ENCODE measurements around the gene COL4A2. TPM values are rescaled to one million over a fixed set of nuclear protein-coding genes. Genes with fewer than 3 reads are reported as not detected.

Gene COL4A2
- polyA plus RNA-seq, 2 of the 4 experiments (the other 2 are of a cell fraction): 46.9 to 119 TPM

GRCh38 chr13:110521296-110521680, 214.2 kb downstream of the COL4A2 start:
- WGBS (ENCODE audit: missing lambda C conversion rate): 86% methylated on average over 9 of the region's 10 CpGs
- CTCF ChIA-PET: interaction anchor here (1.2 to 1.3 kb wide), 2 partner anchors 15 to 18 kb away, joined by 3 to 5 read pairs; no protein-coding TSS in a partner anchor
- DNase-seq (ENCODE audit: low read depth in 1 of 2, low spot score in 1 of 2) (no peak), ATAC-seq (no peak), FAIRE-seq (no peak)
- H3K27ac ChIP-seq: peak overlapping the region; percentile 9 to 24; a peak in 1 of 6 replicates
- POLR2A ChIA-PET: no interaction called here
- H3K4me2 ChIP-seq: no peak overlapping the region
- TF ChIP-seq ZFP36 (IDR thresholded peaks at IDR 0.05; ENCODE audit: borderline replicate concordance, partially characterized antibody) (no peak), CHD4 (IDR thresholded peaks at IDR 0.05; ENCODE audit: borderline replicate concordance) (no peak), FOSB (CRISPR knock-in tag; IDR thresholded peaks at IDR 0.05) (no peak)
- H3K4me3 ChIP-seq: no peak overlapping the region
- peaks cover 16% of the 10 kb centered on the region; the same call in 2 of the 3 replicates for H3K4me1 ChIP-seq
- no peaks in the 10 kb centered on the region for H3K9me3 ChIP-seq

- H3K27ac ChIP-seq: peak overlapping the region; percentile 24 to 50; a peak in 1 of 6 replicates
- H3K4me3 ChIP-seq: no peak overlapping the region
- H3K9me3 ChIP-seq: no peaks in the 10 kb centered on the region
- FAIRE-seq (no peak), ATAC-seq (no peak), DNase-seq (ENCODE audit: low read depth in 1 of 2, low spot score in 1 of 2) (no peak)
- WGBS (ENCODE audit: missing lambda C conversion rate): 71% methylated on average over 5 of the region's 7 CpGs
- H3K4me1 ChIP-seq: peaks cover 16% of the 10 kb centered on the region; the same call in 2 of the 3 replicates
- ChIA-PET CTCF (interaction anchor here (1.2 to 1.3 kb wide), 2 partner anchors 15 to 17 kb away, joined by 3 to 5 read pairs; no protein-coding TSS in a partner anchor), POLR2A (no interaction called here)
- no peak overlapping the region for H3K4me2 ChIP-seq
- TF ChIP-seq FOSB (CRISPR knock-in tag; IDR thresholded peaks at IDR 0.05) (no peak), EHF (CRISPR knock-in tag; IDR thresholded peaks at IDR 0.05) (no peak), ZFP36 (IDR thresholded peaks at IDR 0.05; ENCODE audit: borderline replicate concordance, partially characterized antibody) (no peak), FOSL2 (IDR thresholded peaks at IDR 0.05) (no peak), FOSL2 (CRISPR knock-in tag; IDR thresholded peaks at IDR 0.05) (no peak), CHD2 (IDR thresholded peaks at IDR 0.05; ENCODE audit: low read length, partially characterized antibody) (no peak), CEBPB (IDR thresholded peaks at IDR 0.05) (peak in 1 of 2 experiments; percentile 23; a peak in 1 of 4 replicates)
- TF ChIP-seq, protein P1, sequence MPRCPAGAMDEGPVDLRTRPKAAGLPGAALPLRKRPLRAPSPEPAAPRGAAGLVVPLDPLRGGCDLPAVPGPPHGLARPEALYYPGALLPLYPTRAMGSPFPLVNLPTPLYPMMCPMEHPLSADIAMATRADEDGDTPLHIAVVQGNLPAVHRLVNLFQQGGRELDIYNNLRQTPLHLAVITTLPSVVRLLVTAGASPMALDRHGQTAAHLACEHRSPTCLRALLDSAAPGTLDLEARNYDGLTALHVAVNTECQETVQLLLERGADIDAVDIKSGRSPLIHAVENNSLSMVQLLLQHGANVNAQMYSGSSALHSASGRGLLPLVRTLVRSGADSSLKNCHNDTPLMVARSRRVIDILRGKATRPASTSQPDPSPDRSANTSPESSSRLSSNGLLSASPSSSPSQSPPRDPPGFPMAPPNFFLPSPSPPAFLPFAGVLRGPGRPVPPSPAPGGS (IDR thresholded peaks at IDR 0.05): no peak
- TF ChIP-seq, protein P2, sequence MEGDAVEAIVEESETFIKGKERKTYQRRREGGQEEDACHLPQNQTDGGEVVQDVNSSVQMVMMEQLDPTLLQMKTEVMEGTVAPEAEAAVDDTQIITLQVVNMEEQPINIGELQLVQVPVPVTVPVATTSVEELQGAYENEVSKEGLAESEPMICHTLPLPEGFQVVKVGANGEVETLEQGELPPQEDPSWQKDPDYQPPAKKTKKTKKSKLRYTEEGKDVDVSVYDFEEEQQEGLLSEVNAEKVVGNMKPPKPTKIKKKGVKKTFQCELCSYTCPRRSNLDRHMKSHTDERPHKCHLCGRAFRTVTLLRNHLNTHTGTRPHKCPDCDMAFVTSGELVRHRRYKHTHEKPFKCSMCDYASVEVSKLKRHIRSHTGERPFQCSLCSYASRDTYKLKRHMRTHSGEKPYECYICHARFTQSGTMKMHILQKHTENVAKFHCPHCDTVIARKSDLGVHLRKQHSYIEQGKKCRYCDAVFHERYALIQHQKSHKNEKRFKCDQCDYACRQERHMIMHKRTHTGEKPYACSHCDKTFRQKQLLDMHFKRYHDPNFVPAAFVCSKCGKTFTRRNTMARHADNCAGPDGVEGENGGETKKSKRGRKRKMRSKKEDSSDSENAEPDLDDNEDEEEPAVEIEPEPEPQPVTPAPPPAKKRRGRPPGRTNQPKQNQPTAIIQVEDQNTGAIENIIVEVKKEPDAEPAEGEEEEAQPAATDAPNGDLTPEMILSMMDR (IDR thresholded peaks at IDR 0.05): no peak
These were observed 214.9 kb downstream of the COL4A2 start for GRCh38 chr13:110521946-110522345.

DNA sequence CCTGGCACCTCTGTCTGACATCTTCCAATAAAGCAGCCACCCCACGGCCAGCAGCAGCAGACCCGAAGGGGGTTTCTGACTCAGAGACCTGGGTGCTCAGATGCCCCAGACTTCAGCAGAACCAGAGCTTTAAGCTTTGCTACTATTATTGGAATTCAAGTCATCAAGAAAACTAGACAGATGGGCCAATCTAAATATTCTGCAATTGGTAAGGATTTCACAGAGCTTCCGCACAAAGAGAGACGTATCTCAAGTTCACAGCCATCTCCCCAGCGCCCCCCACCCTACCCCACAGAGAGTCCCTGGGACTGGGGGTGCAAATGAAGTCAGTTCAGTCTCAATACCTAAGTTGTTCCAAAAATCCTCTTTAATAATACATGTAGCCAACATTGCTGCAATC, 215.6 kb downstream of the COL4A2 start:
- H3K4me2 ChIP-seq: no peak overlapping the region
- H3K27ac ChIP-seq: no peak overlapping the region
- H3K9me3 ChIP-seq: no peaks in the 10 kb centered on the region
- FAIRE-seq (no peak), DNase-seq (ENCODE audit: low read depth in 1 of 2, low spot score in 1 of 2) (no peak), ATAC-seq (no peak)
- ChIA-PET POLR2A (no interaction called here), CTCF (interaction anchor here (1.2 kb wide), 1 partner anchor 14 kb away, joined by 3 read pairs; no protein-coding TSS in a partner anchor)
- peaks cover 14% of the 10 kb centered on the region; the same call in 2 of the 3 replicates for H3K4me1 ChIP-seq
- H3K4me3 ChIP-seq: no peak overlapping the region
- WGBS (ENCODE audit: missing lambda C conversion rate): 67% methylated on average over 4 of the region's 5 CpGs
- TF ChIP-seq, protein P1 (IDR thresholded peaks at IDR 0.05): no peak
- TF ChIP-seq JUNB (IDR thresholded peaks at IDR 0.05) (no peak), TP53 (CRISPR knock-in tag; IDR thresholded peaks at IDR 0.05) (no peak), SMC3 (IDR thresholded peaks at IDR 0.05) (no peak), EP300 (IDR thresholded peaks at IDR 0.05) (no peak), PHF8 (IDR thresholded peaks at IDR 0.05; ENCODE audit: borderline replicate concordance, low read depth) (no peak), RNF2 (IDR thresholded peaks at IDR 0.05; ENCODE audit: borderline replicate concordance, low read depth) (no peak), SREBF2 (IDR thresholded peaks at IDR 0.05) (no peak), CBX8 (IDR thresholded peaks at IDR 0.05) (no peak), MYC (IDR thresholded peaks at IDR 0.05; ENCODE audit: borderline replicate concordance, low read length) (no peak), NR3C1 (IDR thresholded peaks at IDR 0.05) (no peak), HOXA7 (CRISPR knock-in tag; IDR thresholded peaks at IDR 0.05) (no peak), CBX2 (IDR thresholded peaks at IDR 0.05; ENCODE audit: borderline replicate concordance, low read depth) (no peak), ZSCAN20 (CRISPR knock-in tag; IDR thresholded peaks at IDR 0.05) (no peak)
- TF ChIP-seq, protein P3, sequence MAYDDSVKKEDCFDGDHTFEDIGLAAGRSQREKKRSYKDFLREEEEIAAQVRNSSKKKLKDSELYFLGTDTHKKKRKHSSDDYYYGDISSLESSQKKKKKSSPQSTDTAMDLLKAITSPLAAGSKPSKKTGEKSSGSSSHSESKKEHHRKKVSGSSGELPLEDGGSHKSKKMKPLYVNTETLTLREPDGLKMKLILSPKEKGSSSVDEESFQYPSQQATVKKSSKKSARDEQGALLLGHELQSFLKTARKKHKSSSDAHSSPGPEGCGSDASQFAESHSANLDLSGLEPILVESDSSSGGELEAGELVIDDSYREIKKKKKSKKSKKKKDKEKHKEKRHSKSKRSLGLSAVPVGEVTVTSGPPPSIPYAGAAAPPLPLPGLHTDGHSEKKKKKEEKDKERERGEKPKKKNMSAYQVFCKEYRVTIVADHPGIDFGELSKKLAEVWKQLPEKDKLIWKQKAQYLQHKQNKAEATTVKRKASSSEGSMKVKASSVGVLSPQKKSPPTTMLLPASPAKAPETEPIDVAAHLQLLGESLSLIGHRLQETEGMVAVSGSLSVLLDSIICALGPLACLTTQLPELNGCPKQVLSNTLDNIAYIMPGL (CRISPR knock-in tag; IDR thresholded peaks at IDR 0.05; ENCODE audit: borderline replicate concordance): no peak
- TF ChIP-seq, protein P4, sequence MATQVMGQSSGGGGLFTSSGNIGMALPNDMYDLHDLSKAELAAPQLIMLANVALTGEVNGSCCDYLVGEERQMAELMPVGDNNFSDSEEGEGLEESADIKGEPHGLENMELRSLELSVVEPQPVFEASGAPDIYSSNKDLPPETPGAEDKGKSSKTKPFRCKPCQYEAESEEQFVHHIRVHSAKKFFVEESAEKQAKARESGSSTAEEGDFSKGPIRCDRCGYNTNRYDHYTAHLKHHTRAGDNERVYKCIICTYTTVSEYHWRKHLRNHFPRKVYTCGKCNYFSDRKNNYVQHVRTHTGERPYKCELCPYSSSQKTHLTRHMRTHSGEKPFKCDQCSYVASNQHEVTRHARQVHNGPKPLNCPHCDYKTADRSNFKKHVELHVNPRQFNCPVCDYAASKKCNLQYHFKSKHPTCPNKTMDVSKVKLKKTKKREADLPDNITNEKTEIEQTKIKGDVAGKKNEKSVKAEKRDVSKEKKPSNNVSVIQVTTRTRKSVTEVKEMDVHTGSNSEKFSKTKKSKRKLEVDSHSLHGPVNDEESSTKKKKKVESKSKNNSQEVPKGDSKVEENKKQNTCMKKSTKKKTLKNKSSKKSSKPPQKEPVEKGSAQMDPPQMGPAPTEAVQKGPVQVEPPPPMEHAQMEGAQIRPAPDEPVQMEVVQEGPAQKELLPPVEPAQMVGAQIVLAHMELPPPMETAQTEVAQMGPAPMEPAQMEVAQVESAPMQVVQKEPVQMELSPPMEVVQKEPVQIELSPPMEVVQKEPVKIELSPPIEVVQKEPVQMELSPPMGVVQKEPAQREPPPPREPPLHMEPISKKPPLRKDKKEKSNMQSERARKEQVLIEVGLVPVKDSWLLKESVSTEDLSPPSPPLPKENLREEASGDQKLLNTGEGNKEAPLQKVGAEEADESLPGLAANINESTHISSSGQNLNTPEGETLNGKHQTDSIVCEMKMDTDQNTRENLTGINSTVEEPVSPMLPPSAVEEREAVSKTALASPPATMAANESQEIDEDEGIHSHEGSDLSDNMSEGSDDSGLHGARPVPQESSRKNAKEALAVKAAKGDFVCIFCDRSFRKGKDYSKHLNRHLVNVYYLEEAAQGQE (IDR thresholded peaks at IDR 0.05): no peak
